ENCODE measurements around the gene CCSER2.

The CCSER2 gene

DNA sequence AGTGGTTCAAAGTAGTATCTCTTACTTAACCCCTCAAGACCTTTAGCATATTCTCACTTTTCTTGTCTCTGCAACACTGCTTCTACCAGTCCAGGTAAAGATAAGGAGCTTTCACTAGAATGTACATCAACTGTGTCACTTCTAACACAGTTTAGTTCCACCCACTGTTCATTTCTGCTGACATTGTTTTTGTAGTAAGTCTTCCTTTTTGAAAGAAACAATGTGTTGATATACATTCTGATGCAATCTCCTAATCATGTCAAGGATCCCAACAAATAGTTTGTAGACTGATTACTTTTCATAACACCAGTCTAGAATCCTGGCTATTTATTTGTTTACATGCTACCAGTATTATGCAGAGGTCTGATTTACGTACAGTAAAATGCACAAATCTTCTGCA lies 47.5 kb downstream of the CCSER2 start:
- Histone ChIP-seq H3K36me3 (ENCODE audit: insufficient read depth, low read length) (peaks cover 29% of the 10 kb centered on the region; the same call in 1 of the 2 replicates), H3K4me3 (ENCODE audit: low read length, poor library complexity, severe bottlenecking) (no peak overlapping the region), H4K20me1 (ENCODE audit: insufficient read depth, low read length, poor library complexity, severe bottlenecking) (no peaks in the 10 kb centered on the region), H3K9me2 (replicated peaks; ENCODE audit: low read depth, low read length) (no peaks in the 10 kb centered on the region), H3K27me3 (ENCODE audit: insufficient read depth, low read length, poor library complexity, severe bottlenecking) (no peaks in the 10 kb centered on the region), H3K4me2 (ENCODE audit: low read depth, low read length, poor library complexity, severe bottlenecking) (no peak overlapping the region), H3K9ac (ENCODE audit: low read depth, low read length, poor library complexity, severe bottlenecking) (no peak overlapping the region), H2AFZ (ENCODE audit: low read length) (no peak overlapping the region), H3F3A (ENCODE audit: low read depth) (no peaks in the 10 kb centered on the region), H3K79me2 (ENCODE audit: insufficient read depth, low read length) (no peaks in the 10 kb centered on the region), H3K4me1 (ENCODE audit: insufficient read depth, low read length, poor library complexity, severe bottlenecking) (no peaks in the 10 kb centered on the region), H3K9me3 (ENCODE audit: insufficient read depth, low read depth, low read length) (no peaks in the 10 kb centered on the region)
- TF ChIP-seq EZH2phosphoT487 (IDR thresholded peaks at IDR 0.05; ENCODE audit: borderline replicate concordance): no peak
- TF ChIP-seq, protein P1, sequence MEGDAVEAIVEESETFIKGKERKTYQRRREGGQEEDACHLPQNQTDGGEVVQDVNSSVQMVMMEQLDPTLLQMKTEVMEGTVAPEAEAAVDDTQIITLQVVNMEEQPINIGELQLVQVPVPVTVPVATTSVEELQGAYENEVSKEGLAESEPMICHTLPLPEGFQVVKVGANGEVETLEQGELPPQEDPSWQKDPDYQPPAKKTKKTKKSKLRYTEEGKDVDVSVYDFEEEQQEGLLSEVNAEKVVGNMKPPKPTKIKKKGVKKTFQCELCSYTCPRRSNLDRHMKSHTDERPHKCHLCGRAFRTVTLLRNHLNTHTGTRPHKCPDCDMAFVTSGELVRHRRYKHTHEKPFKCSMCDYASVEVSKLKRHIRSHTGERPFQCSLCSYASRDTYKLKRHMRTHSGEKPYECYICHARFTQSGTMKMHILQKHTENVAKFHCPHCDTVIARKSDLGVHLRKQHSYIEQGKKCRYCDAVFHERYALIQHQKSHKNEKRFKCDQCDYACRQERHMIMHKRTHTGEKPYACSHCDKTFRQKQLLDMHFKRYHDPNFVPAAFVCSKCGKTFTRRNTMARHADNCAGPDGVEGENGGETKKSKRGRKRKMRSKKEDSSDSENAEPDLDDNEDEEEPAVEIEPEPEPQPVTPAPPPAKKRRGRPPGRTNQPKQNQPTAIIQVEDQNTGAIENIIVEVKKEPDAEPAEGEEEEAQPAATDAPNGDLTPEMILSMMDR (conservative IDR thresholded peaks at IDR 0.05; ENCODE audit: low read length): no peak

DNA sequence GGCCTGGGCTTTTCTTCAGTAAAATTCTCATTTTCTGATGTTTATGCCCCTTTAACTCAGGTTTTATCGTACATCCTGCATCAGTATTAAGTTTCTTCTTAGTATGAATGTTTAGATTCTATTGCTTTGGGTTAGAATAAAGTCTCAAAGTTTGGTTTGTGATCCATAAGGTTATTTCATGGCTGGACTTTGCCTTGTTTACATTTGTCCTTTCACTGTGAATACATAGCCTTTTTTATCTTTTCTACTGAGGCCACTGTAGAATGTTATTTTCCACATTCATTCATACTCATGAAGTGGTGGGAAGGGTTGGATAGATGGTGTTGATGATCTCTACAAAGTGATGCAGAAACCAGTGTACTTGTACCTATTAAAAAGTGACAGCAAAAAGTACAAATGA lies 59.8 kb downstream of the CCSER2 start:
- no peaks in the 10 kb centered on the region for H3K79me2 ChIP-seq (ENCODE audit: insufficient read depth, low read length)
- no peak for TF ChIP-seq EZH2phosphoT487 (IDR thresholded peaks at IDR 0.05; ENCODE audit: borderline replicate concordance)
- TF ChIP-seq, protein P1 (conservative IDR thresholded peaks at IDR 0.05; ENCODE audit: low read length): no peak
- H3F3A ChIP-seq (ENCODE audit: low read depth): no peaks in the 10 kb centered on the region
- no peaks in the 10 kb centered on the region for H3K4me1 ChIP-seq (ENCODE audit: insufficient read depth, low read length, poor library complexity, severe bottlenecking)
- no peaks in the 10 kb centered on the region for H3K27me3 ChIP-seq (ENCODE audit: insufficient read depth, low read length, poor library complexity, severe bottlenecking)
- no peak overlapping the region for H3K4me3 ChIP-seq (ENCODE audit: low read length, poor library complexity, severe bottlenecking)
- H3K9me2 ChIP-seq (replicated peaks; ENCODE audit: low read depth, low read length): no peaks in the 10 kb centered on the region
- no peak overlapping the region for H2AFZ ChIP-seq (ENCODE audit: low read length)
- no peaks in the 10 kb centered on the region; the same call in 1 of the 2 replicates for H3K36me3 ChIP-seq (ENCODE audit: insufficient read depth, low read length)
- no peaks in the 10 kb centered on the region for H4K20me1 ChIP-seq (ENCODE audit: insufficient read depth, low read length, poor library complexity, severe bottlenecking)
- no peak overlapping the region for H3K9ac ChIP-seq (ENCODE audit: low read depth, low read length, poor library complexity, severe bottlenecking)
- no peak overlapping the region for H3K4me2 ChIP-seq (ENCODE audit: low read depth, low read length, poor library complexity, severe bottlenecking)
- peaks cover 11% of the 10 kb centered on the region; the same call in 1 of the 2 replicates for H3K9me3 ChIP-seq (ENCODE audit: insufficient read depth, low read depth, low read length)

DNA sequence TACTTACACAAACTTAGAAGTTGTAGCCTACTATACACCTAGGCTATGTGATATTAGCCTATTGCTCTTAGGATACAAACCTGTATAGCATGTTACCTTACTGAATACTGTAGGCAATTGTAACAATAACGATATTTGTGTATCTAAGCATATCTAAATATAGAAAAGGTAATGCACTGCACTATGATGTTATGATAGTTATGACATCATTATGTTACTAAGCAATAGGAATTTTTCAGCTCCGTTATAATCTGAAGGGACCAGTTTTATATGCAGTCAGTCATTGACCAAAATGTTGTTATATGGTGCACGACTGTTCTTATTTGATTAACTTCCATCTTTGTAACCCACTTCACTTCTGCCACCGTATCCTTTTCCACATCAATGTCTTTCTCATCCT lies 62.0 kb downstream of the CCSER2 start:
- Histone ChIP-seq H2AFZ (ENCODE audit: low read length) (no peak overlapping the region), H3F3A (ENCODE audit: low read depth) (no peaks in the 10 kb centered on the region), H3K36me3 (ENCODE audit: insufficient read depth, low read length) (no peaks in the 10 kb centered on the region; the same call in 1 of the 2 replicates), H3K9ac (ENCODE audit: low read depth, low read length, poor library complexity, severe bottlenecking) (no peak overlapping the region), H3K9me3 (ENCODE audit: insufficient read depth, low read depth, low read length) (peaks cover 6% of the 10 kb centered on the region; the same call in 1 of the 2 replicates), H3K4me2 (ENCODE audit: low read depth, low read length, poor library complexity, severe bottlenecking) (no peak overlapping the region), H3K9me2 (replicated peaks; ENCODE audit: low read depth, low read length) (no peaks in the 10 kb centered on the region), H3K79me2 (ENCODE audit: insufficient read depth, low read length) (no peaks in the 10 kb centered on the region), H3K27me3 (ENCODE audit: insufficient read depth, low read length, poor library complexity, severe bottlenecking) (no peaks in the 10 kb centered on the region), H3K4me1 (ENCODE audit: insufficient read depth, low read length, poor library complexity, severe bottlenecking) (no peaks in the 10 kb centered on the region), H3K4me3 (ENCODE audit: low read length, poor library complexity, severe bottlenecking) (no peak overlapping the region), H4K20me1 (ENCODE audit: insufficient read depth, low read length, poor library complexity, severe bottlenecking) (no peaks in the 10 kb centered on the region)
- TF ChIP-seq, protein P1 (conservative IDR thresholded peaks at IDR 0.05; ENCODE audit: low read length): no peak
- no peak for TF ChIP-seq EZH2phosphoT487 (IDR thresholded peaks at IDR 0.05; ENCODE audit: borderline replicate concordance)

Measured in Loucy (cell line).